Measurements from ENCODE around the gene SENP5. TPM values are rescaled to one million over a fixed set of nuclear protein-coding genes. Genes with fewer than 3 reads are reported as not detected.
A peak's percentile ranks its signal among the peaks of the same experiment; 100 is the strongest.

The SENP5 gene
- polyA plus RNA-seq, 3 donors = 6.7 to 10.4 (median 8.4) TPM

DNA sequence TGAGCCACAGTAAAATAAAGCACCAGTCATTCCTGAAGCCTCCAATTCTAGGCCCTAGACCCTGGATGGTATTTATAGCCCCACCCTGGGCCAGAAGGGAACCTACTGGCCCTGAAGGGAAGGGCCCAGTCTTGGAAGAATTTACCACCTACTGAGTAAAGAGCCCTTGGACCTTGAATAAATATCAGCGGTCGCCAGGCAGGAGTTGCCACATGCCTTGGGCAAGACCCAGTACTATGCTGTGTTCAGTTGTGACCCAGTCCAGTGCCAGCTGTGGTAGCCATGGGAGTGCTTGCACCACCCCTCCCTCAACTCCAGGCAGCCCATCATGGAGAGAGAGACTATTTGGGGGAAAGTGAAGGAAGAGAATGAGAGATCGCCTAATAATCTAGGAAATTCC, 47.7 kb downstream of the SENP5 start:
- Histone ChIP-seq H3K79me2 (ENCODE audit: insufficient read depth, low read length) (no peaks in the 10 kb centered on the region), H3K9me3 (replicated peaks in 1 of 2; ENCODE audit: control insufficient read depth in 1 of 2, insufficient read depth in 1 of 2, low read length in 2 of 2) (peaks cover 0 to 5% of the 10 kb centered on the region in 2 donors), H2AFZ (ENCODE audit: insufficient read depth, low read depth, low read length, poor library complexity, severe bottlenecking) (no peak overlapping the region), H3K27ac (ENCODE audit: low read depth in 1 of 2, low read length in 2 of 2) (no peak overlapping the region), H3K9ac (ENCODE audit: insufficient read depth, low read length, poor library complexity, severe bottlenecking) (no peak overlapping the region), H3K4me1 (ENCODE audit: control insufficient read depth in 1 of 2, insufficient read depth in 2 of 2, low read length in 2 of 2) (peaks cover 2 to 5% of the 10 kb centered on the region in 2 donors), H3K36me3 (replicated peaks in 1 of 2; ENCODE audit: control insufficient read depth in 1 of 2, insufficient read depth in 2 of 2, low read length in 2 of 2) (peaks cover 11 to 27% of the 10 kb centered on the region in 2 donors), H3K4me2 (replicated peaks; ENCODE audit: extremely low read depth, low read length, poor library complexity, severe bottlenecking) (no peak overlapping the region), H4K20me1 (ENCODE audit: insufficient read depth, low read length) (no peaks in the 10 kb centered on the region), H3K4me3 (replicated peaks in 1 of 3; ENCODE audit: low read depth in 2 of 3, low read length in 3 of 3) (no peak overlapping the region), H3K27me3 (ENCODE audit: control insufficient read depth in 2 of 2, insufficient read depth in 2 of 2, low read length in 2 of 2) (no peaks in the 10 kb centered on the region)
- H3K27me3 Mint-ChIP-seq (ENCODE audit: low read depth in 3 of 3) = no peaks in the 10 kb centered on the region
- DNase-seq = no peak
- H3K36me3 Mint-ChIP-seq = peaks cover 34 to 37% of the 10 kb centered on the region in 2 donors
- TF ChIP-seq, protein P1, sequence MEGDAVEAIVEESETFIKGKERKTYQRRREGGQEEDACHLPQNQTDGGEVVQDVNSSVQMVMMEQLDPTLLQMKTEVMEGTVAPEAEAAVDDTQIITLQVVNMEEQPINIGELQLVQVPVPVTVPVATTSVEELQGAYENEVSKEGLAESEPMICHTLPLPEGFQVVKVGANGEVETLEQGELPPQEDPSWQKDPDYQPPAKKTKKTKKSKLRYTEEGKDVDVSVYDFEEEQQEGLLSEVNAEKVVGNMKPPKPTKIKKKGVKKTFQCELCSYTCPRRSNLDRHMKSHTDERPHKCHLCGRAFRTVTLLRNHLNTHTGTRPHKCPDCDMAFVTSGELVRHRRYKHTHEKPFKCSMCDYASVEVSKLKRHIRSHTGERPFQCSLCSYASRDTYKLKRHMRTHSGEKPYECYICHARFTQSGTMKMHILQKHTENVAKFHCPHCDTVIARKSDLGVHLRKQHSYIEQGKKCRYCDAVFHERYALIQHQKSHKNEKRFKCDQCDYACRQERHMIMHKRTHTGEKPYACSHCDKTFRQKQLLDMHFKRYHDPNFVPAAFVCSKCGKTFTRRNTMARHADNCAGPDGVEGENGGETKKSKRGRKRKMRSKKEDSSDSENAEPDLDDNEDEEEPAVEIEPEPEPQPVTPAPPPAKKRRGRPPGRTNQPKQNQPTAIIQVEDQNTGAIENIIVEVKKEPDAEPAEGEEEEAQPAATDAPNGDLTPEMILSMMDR (IDR thresholded peaks at IDR 0.05) = no peak
- H3K4me3 Mint-ChIP-seq = no peak overlapping the region
- intact Hi-C loops (cut with micrococcal nuclease) = no loop called here
- no peak overlapping the region for H3K27ac Mint-ChIP-seq
- peaks cover 0 to 11% (median 4%) of the 10 kb centered on the region in 7 donors for H3K9me3 Mint-ChIP-seq
- WGBS (ENCODE audit: insufficient coverage) = 83% methylated on average over 1 of the region's 3 CpGs
- H3K4me1 Mint-ChIP-seq = peaks cover 20% of the 10 kb centered on the region

DNA sequence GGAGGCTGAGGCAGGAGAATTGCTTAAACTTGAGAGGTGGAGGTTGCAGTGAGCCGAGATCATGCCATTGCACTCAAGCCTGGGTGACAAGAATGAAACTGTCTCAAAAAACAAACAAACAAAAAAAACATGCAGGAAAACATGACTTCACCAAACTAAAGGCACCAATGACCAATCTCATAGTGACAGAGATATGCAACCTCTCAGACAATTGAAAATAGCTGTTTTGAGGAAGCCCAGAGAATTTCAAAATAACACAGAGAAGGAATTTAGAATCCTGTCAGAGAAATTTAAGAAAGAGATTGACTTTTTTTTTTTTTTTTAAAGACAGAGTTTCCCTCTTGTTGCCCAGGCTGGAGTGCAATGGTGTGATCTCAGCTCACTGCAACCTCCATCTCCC, 48.5 kb downstream of the SENP5 start:
- peaks cover 11 to 27% of the 10 kb centered on the region in 2 donors for H3K36me3 ChIP-seq (replicated peaks in 1 of 2; ENCODE audit: control insufficient read depth in 1 of 2, insufficient read depth in 2 of 2, low read length in 2 of 2)
- intact Hi-C loops (cut with micrococcal nuclease) = no loop called here
- no peak overlapping the region for H3K4me2 ChIP-seq (replicated peaks; ENCODE audit: extremely low read depth, low read length, poor library complexity, severe bottlenecking)
- peaks cover 18% of the 10 kb centered on the region for H3K4me1 Mint-ChIP-seq
- TF ChIP-seq, protein P1 (IDR thresholded peaks at IDR 0.05) = no peak
- peaks cover 0 to 11% (median 4%) of the 10 kb centered on the region in 7 donors for H3K9me3 Mint-ChIP-seq
- no peaks in the 10 kb centered on the region for H3K79me2 ChIP-seq (ENCODE audit: insufficient read depth, low read length)
- H3K27me3 Mint-ChIP-seq (ENCODE audit: low read depth in 3 of 3) = no peaks in the 10 kb centered on the region
- DNase-seq = no peak
- H3K4me3 Mint-ChIP-seq = no peak overlapping the region
- no peaks in the 10 kb centered on the region for H4K20me1 ChIP-seq (ENCODE audit: insufficient read depth, low read length)
- no peak overlapping the region for H2AFZ ChIP-seq (ENCODE audit: insufficient read depth, low read depth, low read length, poor library complexity, severe bottlenecking)
- peaks cover 34 to 37% of the 10 kb centered on the region in 2 donors for H3K36me3 Mint-ChIP-seq
- no CpG with 5 or more reads among the region's 1 CpG for WGBS (ENCODE audit: insufficient coverage)
- H3K27me3 ChIP-seq (ENCODE audit: control insufficient read depth in 2 of 2, insufficient read depth in 2 of 2, low read length in 2 of 2) = no peaks in the 10 kb centered on the region
- peaks cover 6 to 13% of the 10 kb centered on the region in 2 donors for H3K4me1 ChIP-seq (ENCODE audit: control insufficient read depth in 1 of 2, insufficient read depth in 2 of 2, low read length in 2 of 2)
- peak overlapping the region in 1 of 7 donors; percentile 52 for H3K27ac Mint-ChIP-seq
- H3K9me3 ChIP-seq (replicated peaks in 1 of 2; ENCODE audit: control insufficient read depth in 1 of 2, insufficient read depth in 1 of 2, low read length in 2 of 2) = peaks cover 0 to 5% of the 10 kb centered on the region in 2 donors
- H3K4me3 ChIP-seq (replicated peaks in 1 of 3; ENCODE audit: low read depth in 2 of 3, low read length in 3 of 3) = no peak overlapping the region
- no peak overlapping the region for H3K9ac ChIP-seq (ENCODE audit: insufficient read depth, low read length, poor library complexity, severe bottlenecking)
- no peak overlapping the region for H3K27ac ChIP-seq (ENCODE audit: low read depth in 1 of 2, low read length in 2 of 2)

Measured in CD14-positive monocyte (primary cell).